HCT116 (cell line): ENCODE measurements around the gene POMT2. TPM values are rescaled to one million over a fixed set of nuclear protein-coding genes. Genes with fewer than 3 reads are reported as not detected.

Source experiments
- ATAC-seq: fragments of 200-7000 bp; cut with Tn5 transposase; 2 replicates; pipeline ENCODE4 v1.9.1; 2020; ENCODE audit warnings: mild to moderate bottlenecking, moderate library complexity
- BruUV-seq: library from RNA; stranded (reverse); fragments of 400-500 nt; replicated peaks from 2 replicates; lab custom pipeline; 2021; lab: Mats Ljungman, UMichigan
- CTCF ChIA-PET: fragments of 300-600 bp; sonication (Branson Sonifier 250); formaldehyde crosslinking; loops from one replicate; lab custom pipeline; 2021; ENCODE audit warnings: antibody characterized with exemption; lab: Charles Lee
- POLR2A ChIA-PET: fragments of 300-600, 350-600 bp; sonication (Branson Sonifier 250); formaldehyde crosslinking; loops from one replicate; lab custom pipeline; 2021; ENCODE audit warnings: antibody characterized with exemption; lab: Charles Lee
- RAD21 ChIA-PET, 2 experiments: fragments of 300-600 bp; sonication (Branson Sonifier 250); formaldehyde crosslinking; loops; one replicate each; lab custom pipeline; 2023; ENCODE audit warnings: low total read pairs in 2 of 2; ENCODE audit not compliant: uncharacterized antibody in 2 of 2, unreplicated experiment in 2 of 2, low non-redundant PET in 1 of 2; lab: Charles Lee
- DNase-seq: peaks from one replicate; pipeline ENCODE4 v3.0.0-alpha.2; 2010; ENCODE audit warnings: low read depth, low spot score
- H2AFZ ChIP-seq: fragments of 200-600 bp; shearing (Covaris generic), sonication (generic); 2 replicates; pipeline ENCODE4 v1.6.1; 2017; ENCODE audit warnings: low read depth, mixed run types, mixed read lengths, antibody characterized with exemption, low read length; ENCODE audit not compliant: poor library complexity, severe bottlenecking
- H3K27ac ChIP-seq: 2 replicates; pipeline ENCODE4 v1.5.1; 2012; ENCODE audit warnings: low read depth, low read length
- H3K27me3 ChIP-seq: fragments of 200-600 bp; sonication (generic); 2 replicates; pipeline ENCODE4 v1.6.1; 2016; ENCODE audit warnings: mixed run types, low read length, mixed read lengths; ENCODE audit not compliant: insufficient read depth
- H3K36me3 ChIP-seq, 2 experiments: fragments of 200-500 bp in 1 of 2; fragments of 200-600 bp in 1 of 2; sonication (Bioruptor generic) in 1 of 2; sonication (generic) in 1 of 2; 2 replicates each; pipeline versions ENCODE4 v1.5.1 to v1.6.1; 2014 to 2016; ENCODE audit warnings: low read length in 2 of 2, inconsistent platforms in 1 of 2, mixed read lengths in 1 of 2, mixed run types in 1 of 2; ENCODE audit not compliant: insufficient read depth in 2 of 2, control insufficient read depth in 1 of 2
- H3K4me1 ChIP-seq, 2 experiments: fragments of 200-600 bp in 1 of 2; sonication (generic) in 1 of 2; 2 replicates each; pipeline versions ENCODE4 v1.5.1 to v1.6.1; 2012 to 2017; ENCODE audit warnings: low read length in 2 of 2, inconsistent platforms in 1 of 2, mild to moderate bottlenecking in 1 of 2, mixed read lengths in 1 of 2, mixed run types in 1 of 2, moderate library complexity in 1 of 2; ENCODE audit not compliant: insufficient read depth in 2 of 2, control insufficient read depth in 1 of 2
- H3K4me2 ChIP-seq: fragments of 200-600 bp; sonication (generic); 2 replicates; pipeline ENCODE4 v1.6.1; 2017; ENCODE audit warnings: mixed run types, low read length, mixed read lengths
- H3K4me3 ChIP-seq, 2 experiments: fragments of 200-600 bp in 1 of 2; sonication (generic) in 1 of 2; replicated peaks in 1 of 2; 2 replicates each; pipeline ENCODE4 v1.5.1; 2011 to 2016; ENCODE audit warnings: low read length in 2 of 2, control low read depth in 1 of 2, low read depth in 1 of 2, mild to moderate bottlenecking in 1 of 2, mixed read lengths in 1 of 2, mixed run types in 1 of 2
- H3K79me2 ChIP-seq: fragments of 200-600 bp; sonication (generic); 2 replicates; pipeline ENCODE4 v1.6.1; 2017; ENCODE audit warnings: mild to moderate bottlenecking, mixed run types, low read length, moderate library complexity, mixed read lengths; ENCODE audit not compliant: insufficient read depth
- H3K9ac ChIP-seq: fragments of 200-600 bp; sonication (generic); 2 replicates; pipeline ENCODE4 v1.6.1; 2016; ENCODE audit warnings: low read length, mixed read lengths
- H3K9me2 ChIP-seq: fragments of 200-600 bp; sonication (generic), shearing (Covaris generic); 2 replicates; pipeline ENCODE4 v1.6.1; 2017; ENCODE audit warnings: mixed run types, mild to moderate bottlenecking, moderate library complexity; ENCODE audit not compliant: insufficient read depth
- H3K9me3 ChIP-seq, 2 experiments: fragments of 200-500 bp in 1 of 2; fragments of 200-600 bp in 1 of 2; sonication (Bioruptor generic) in 1 of 2; sonication (generic) in 1 of 2; 2 replicates each; pipeline ENCODE4 v1.6.1; 2014 to 2017; ENCODE audit warnings: low read length in 2 of 2, mixed read lengths in 2 of 2, inconsistent platforms in 1 of 2, low read depth in 1 of 2, mild to moderate bottlenecking in 1 of 2, mixed run types in 1 of 2, moderate library complexity in 1 of 2; ENCODE audit not compliant: control insufficient read depth in 1 of 2, insufficient read depth in 1 of 2
- H4K20me1 ChIP-seq: fragments of 200-600 bp; sonication (generic), shearing (Covaris generic); 2 replicates; pipeline ENCODE4 v1.6.1; 2017; ENCODE audit warnings: mixed run types, mild to moderate bottlenecking, moderate library complexity; ENCODE audit not compliant: insufficient read depth
- CEBPB ChIP-seq: IDR thresholded peaks from 2 replicates; pipeline ENCODE4 v1.6.1; 2012; ENCODE audit warnings: low read depth
- EGR1 ChIP-seq: IDR thresholded peaks from 2 replicates; pipeline ENCODE4 v1.6.1; 2012; ENCODE audit warnings: low read depth
- EZH2phosphoT487 ChIP-seq: fragments of 200-600 bp; IDR thresholded peaks from 2 replicates; pipeline ENCODE4 v1.6.1; 2018; ENCODE audit warnings: antibody characterized with exemption, borderline replicate concordance
- JUND ChIP-seq: IDR thresholded peaks from 2 replicates; pipeline ENCODE4 v1.6.1; 2012
- POLR2A ChIP-seq: IDR thresholded peaks from 2 replicates; pipeline ENCODE4 v1.7.0; 2011; ENCODE audit warnings: borderline replicate concordance; ENCODE audit not compliant: insufficient read depth, insufficient read length; ENCODE audit errors: extremely low read depth
- POLR2AphosphoS5 ChIP-seq: IDR thresholded peaks from 2 replicates; pipeline ENCODE4 v1.6.1; 2011; ENCODE audit warnings: mild to moderate bottlenecking, low read depth, low read length, moderate library complexity
- RAD21 ChIP-seq: IDR thresholded peaks from 2 replicates; pipeline ENCODE4 v1.6.1; 2012; ENCODE audit warnings: low read depth, mild to moderate bottlenecking
- SIN3A ChIP-seq: IDR thresholded peaks from 2 replicates; pipeline ENCODE4 v1.6.1; 2012; ENCODE audit warnings: low read depth
- SRF ChIP-seq: IDR thresholded peaks from 2 replicates; pipeline ENCODE4 v1.6.1; 2012; ENCODE audit warnings: low read depth
- TCF7L2 ChIP-seq: IDR thresholded peaks from 2 replicates; pipeline ENCODE4 v1.7.0; 2011; ENCODE audit warnings: borderline replicate concordance, inconsistent platforms; ENCODE audit not compliant: insufficient read depth, insufficient read length; ENCODE audit errors: extremely low read depth
- YY1 ChIP-seq: IDR thresholded peaks from 2 replicates; pipeline ENCODE4 v1.6.1; 2011; ENCODE audit warnings: low read length, low read depth, moderate library complexity, mild to moderate bottlenecking; ENCODE audit not compliant: insufficient replicate concordance; ENCODE audit errors: extremely low read depth
- ZNF274 ChIP-seq: fragments of 200-500 bp; sonication (Bioruptor generic); IDR thresholded peaks from 2 replicates; pipeline ENCODE4 v1.6.1; 2014; ENCODE audit warnings: mild to moderate bottlenecking, low read depth, low read length, inconsistent platforms
- intact Hi-C: fragments of 100-400 bp; cut with micrococcal nuclease; formaldehyde crosslinking; loops from 2 replicates; pipeline ENCODE4 v1.10.0; 2022
- total RNA-seq: library from RNA; stranded (reverse); gene quantifications from one replicate; pipeline ENCODE4 v1.2.1, GENCODE V29; 2021; ENCODE audit not compliant: unreplicated experiment
- TF ChIP-seq, protein P1 (sequence below): IDR thresholded peaks from 2 replicates; pipeline ENCODE4 v1.6.1; 2012
- TF ChIP-seq, protein P2 (sequence below): IDR thresholded peaks from 2 replicates; pipeline ENCODE4 v1.6.1; 2012
- TF ChIP-seq, protein P3 (sequence below): IDR thresholded peaks from 2 replicates; pipeline ENCODE4 v1.6.1; 2011; ENCODE audit warnings: mild to moderate bottlenecking, low read length, moderate library complexity; ENCODE audit not compliant: insufficient replicate concordance; ENCODE audit errors: extremely low read depth

POMT2 gene
- total RNA-seq, 1 experiment from 2014 or later: 30.2 TPM

DNA sequence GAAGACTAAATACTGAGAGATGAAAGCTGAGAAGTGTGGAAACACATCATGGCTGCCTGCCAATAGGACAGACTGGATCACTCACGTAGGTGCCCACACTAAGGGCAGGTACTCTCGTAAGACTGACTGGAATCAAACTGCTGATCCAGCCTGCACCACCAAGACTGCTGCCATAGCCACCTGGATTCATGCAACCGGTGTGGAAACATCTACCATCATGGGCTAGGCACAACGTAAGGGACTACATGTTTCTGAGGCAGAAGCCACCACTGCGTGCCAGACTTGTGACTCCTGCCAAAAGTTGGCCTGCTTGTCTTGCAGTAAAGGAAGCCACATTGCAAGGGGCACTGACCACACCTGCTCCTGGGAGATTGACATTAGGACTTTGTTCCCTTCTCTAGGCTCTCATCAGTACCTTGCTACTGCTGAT lies 3.8 kb downstream of the POMT2 start:
- ChIA-PET CTCF (interaction anchor here (1.1 to 5.0 kb wide), 10 partner anchors 14 to 441 kb away, joined by 3 to 112 read pairs (median 6); partner anchors contain the start of gene TMEM63C), RAD21 (interaction anchor here (1.5 to 2.0 kb wide), 4 partner anchors 13 to 441 kb away, joined by 5 to 14 read pairs (median 8); no protein-coding TSS in a partner anchor), POLR2A (interaction anchor here (2.2 kb wide), 1 partner anchor 165 kb away, joined by 12 read pairs; no protein-coding TSS in a partner anchor)
- H3K9ac ChIP-seq: no peak overlapping the region
- H4K20me1 ChIP-seq: no peaks in the 10 kb centered on the region
- H3K4me2 ChIP-seq: no peak overlapping the region
- no peaks in the 10 kb centered on the region for H3K9me2 ChIP-seq
- no peak overlapping the region for H3K27ac ChIP-seq
- H3K79me2 ChIP-seq: peaks cover 20% of the 10 kb centered on the region
- H3K27me3 ChIP-seq: no peaks in the 10 kb centered on the region
- H3K9me3 ChIP-seq: no peaks in the 10 kb centered on the region
- no TSS peak for BruUV-seq
- DNase-seq (no peak), ATAC-seq (no peak)
- TF ChIP-seq ZNF274 (no peak), EZH2phosphoT487 (no peak), CEBPB (no peak), TCF7L2 (no peak), RAD21 (no peak)
- TF ChIP-seq, protein P1, sequence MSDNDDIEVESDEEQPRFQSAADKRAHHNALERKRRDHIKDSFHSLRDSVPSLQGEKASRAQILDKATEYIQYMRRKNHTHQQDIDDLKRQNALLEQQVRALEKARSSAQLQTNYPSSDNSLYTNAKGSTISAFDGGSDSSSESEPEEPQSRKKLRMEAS: no peak
- TF ChIP-seq, protein P2, sequence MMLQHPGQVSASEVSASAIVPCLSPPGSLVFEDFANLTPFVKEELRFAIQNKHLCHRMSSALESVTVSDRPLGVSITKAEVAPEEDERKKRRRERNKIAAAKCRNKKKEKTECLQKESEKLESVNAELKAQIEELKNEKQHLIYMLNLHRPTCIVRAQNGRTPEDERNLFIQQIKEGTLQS: no peak
- H3K4me3 ChIP-seq: no peak overlapping the region
- intact Hi-C loops: loop anchor here (1.0 to 2.0 kb wide), 2 partner anchors 14 to 165 kb away; no protein-coding TSS in a partner anchor
- peaks cover 0 to 17% of the 10 kb centered on the region in 2 experiments; a peak in 2 of 4 replicates for H3K4me1 ChIP-seq
- H3K36me3 ChIP-seq: no peaks in the 10 kb centered on the region
- H2AFZ ChIP-seq: no peak overlapping the region

DNA sequence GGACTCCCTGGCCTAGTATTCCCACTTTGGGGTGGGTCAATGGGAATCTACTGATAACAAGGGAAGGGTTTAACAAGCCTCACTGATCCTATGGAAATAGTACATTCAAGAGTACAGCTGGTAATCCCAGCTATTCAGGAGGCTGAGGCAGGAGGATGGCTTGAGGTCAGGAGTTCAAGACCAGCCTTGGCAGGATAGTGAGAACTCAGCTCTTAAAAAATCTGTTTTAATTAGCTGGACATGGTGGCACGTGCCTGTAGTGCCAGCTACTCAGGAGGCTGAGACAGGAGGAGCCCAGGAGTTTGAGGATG lies 4.5 kb downstream of the POMT2 start:
- Histone ChIP-seq H3K4me1 (peaks cover 0 to 15% of the 10 kb centered on the region in 2 experiments; a peak in 2 of 4 replicates), H3K27me3 (no peaks in the 10 kb centered on the region), H3K27ac (no peak overlapping the region), H2AFZ (no peak overlapping the region), H3K9me3 (no peaks in the 10 kb centered on the region), H3K9me2 (no peaks in the 10 kb centered on the region), H4K20me1 (no peaks in the 10 kb centered on the region), H3K9ac (no peak overlapping the region), H3K36me3 (no peaks in the 10 kb centered on the region), H3K4me2 (no peak overlapping the region), H3K4me3 (no peak overlapping the region), H3K79me2 (peaks cover 19% of the 10 kb centered on the region)
- ATAC-seq (no peak), DNase-seq (no peak)
- BruUV-seq: no TSS peak
- intact Hi-C loops: loop anchor here (1.0 to 2.0 kb wide), 2 partner anchors 13 to 164 kb away; no protein-coding TSS in a partner anchor
- ChIA-PET POLR2A (interaction anchor here (1.0 to 2.2 kb wide), 2 partner anchors 13 to 164 kb away, joined by 4 to 12 read pairs; no protein-coding TSS in a partner anchor), RAD21 (interaction anchor here (0.6 to 2.0 kb wide), 7 partner anchors 12 to 440 kb away, joined by 3 to 14 read pairs (median 6); no protein-coding TSS in a partner anchor), CTCF (interaction anchor here (0.7 to 5.0 kb wide), 26 partner anchors 9 to 443 kb away, joined by 3 to 112 read pairs (median 4); partner anchors contain the start of genes SAMD15, TMED8, TMEM63C and VIPAS39)
- TF ChIP-seq EGR1 (no peak), RAD21 (no peak), POLR2AphosphoS5 (no peak), JUND (no peak), POLR2A (no peak), YY1 (no peak), SIN3A (no peak), TCF7L2 (no peak), SRF (no peak)
- TF ChIP-seq, protein P1: no peak
- TF ChIP-seq, protein P3, sequence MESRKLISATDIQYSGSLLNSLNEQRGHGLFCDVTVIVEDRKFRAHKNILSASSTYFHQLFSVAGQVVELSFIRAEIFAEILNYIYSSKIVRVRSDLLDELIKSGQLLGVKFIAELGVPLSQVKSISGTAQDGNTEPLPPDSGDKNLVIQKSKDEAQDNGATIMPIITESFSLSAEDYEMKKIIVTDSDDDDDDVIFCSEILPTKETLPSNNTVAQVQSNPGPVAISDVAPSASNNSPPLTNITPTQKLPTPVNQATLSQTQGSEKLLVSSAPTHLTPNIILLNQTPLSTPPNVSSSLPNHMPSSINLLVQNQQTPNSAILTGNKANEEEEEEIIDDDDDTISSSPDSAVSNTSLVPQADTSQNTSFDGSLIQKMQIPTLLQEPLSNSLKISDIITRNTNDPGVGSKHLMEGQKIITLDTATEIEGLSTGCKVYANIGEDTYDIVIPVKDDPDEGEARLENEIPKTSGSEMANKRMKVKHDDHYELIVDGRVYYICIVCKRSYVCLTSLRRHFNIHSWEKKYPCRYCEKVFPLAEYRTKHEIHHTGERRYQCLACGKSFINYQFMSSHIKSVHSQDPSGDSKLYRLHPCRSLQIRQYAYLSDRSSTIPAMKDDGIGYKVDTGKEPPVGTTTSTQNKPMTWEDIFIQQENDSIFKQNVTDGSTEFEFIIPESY: no peak
